ENCODE measurements around the gene LDB3.
"Not testable (repeated sequence)": the region's sequence is repeated elsewhere in the genome, so short reads cannot be mapped to it uniquely, and the experiment has no call there.

LDB3 gene

GRCh38 chr10:86734207-86734988 lies 66.1 kb downstream of the LDB3 start:
- DNase-seq, result no peak

- not testable (repeated sequence) for DNase-seq
These were observed 67.0 kb downstream of the LDB3 start for GRCh38 chr10:86735278-86735677.

DNA sequence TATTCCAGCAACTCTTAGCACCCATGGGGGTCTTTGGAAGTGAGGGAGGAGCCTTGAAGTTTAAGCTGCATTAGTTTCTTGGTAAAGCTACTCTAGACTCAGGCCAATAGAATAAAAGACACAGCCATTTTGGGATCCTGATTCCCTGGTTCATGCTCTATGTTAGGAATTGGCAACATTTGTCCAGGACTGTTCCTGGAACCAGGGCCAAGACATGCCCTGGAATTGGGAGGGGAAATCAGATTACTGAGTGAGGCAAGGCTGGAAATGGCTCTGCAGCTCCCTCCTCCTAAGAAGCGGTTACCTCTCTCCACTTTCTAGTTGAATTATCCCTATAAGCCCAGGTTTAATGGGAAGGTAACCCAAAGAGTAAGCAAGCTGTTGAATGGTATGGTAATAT lies 73.9 kb downstream of the LDB3 start:
- DNase-seq, result no peak

GRCh38 chr10:86744067-86744725 lies 75.9 kb downstream of the LDB3 start:
- no peak for DNase-seq

GRCh38 chr10:86747796-86748581 lies 79.7 kb downstream of the LDB3 start:
- DNase-seq, result no peak

DNA sequence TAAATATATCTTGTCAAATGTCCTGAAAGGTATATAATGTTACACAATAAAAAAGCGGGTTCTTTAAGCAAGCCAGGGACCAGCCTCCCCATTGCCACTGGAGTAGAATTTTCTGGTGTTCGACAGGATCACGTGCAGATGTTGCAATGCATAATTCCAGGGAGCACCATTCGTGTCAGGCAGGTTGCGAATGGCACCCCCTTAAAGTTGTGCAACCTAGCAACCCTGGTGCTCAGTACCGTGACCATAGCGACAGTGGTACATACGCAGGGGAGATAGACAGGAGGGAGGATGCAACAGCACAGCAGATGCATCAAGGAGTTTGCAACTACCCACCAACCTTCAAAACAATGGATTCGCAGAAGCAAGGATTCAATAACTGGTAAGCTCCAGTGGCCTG lies 81.5 kb downstream of the LDB3 start:
- no peak for DNase-seq

GRCh38 chr10:86751477-86751876 lies 83.2 kb downstream of the LDB3 start:
- no peak for DNase-seq

GRCh38 chr10:86752311-86752710 lies 84.0 kb downstream of the LDB3 start:
- DNase-seq, result no peak

DNA sequence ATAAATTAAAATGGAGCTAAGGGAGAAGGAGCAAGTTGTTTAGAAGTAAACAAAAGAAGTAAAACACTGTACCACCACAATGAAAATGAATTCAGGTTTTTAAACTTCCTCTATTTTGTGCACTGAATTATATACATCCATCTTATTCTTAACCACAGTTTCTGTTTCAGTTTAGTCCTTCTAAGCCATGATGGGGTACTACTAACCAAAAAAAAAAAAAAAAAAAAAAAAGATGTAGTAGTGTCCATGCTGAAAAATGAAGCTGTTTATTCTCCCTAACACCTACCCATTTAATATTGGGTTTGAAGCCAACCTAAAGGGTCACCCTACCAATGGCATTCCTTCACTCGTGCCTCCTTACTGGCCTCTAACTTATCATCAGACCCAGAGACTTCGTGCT lies 84.7 kb downstream of the LDB3 start:
- no peak for DNase-seq

DNA sequence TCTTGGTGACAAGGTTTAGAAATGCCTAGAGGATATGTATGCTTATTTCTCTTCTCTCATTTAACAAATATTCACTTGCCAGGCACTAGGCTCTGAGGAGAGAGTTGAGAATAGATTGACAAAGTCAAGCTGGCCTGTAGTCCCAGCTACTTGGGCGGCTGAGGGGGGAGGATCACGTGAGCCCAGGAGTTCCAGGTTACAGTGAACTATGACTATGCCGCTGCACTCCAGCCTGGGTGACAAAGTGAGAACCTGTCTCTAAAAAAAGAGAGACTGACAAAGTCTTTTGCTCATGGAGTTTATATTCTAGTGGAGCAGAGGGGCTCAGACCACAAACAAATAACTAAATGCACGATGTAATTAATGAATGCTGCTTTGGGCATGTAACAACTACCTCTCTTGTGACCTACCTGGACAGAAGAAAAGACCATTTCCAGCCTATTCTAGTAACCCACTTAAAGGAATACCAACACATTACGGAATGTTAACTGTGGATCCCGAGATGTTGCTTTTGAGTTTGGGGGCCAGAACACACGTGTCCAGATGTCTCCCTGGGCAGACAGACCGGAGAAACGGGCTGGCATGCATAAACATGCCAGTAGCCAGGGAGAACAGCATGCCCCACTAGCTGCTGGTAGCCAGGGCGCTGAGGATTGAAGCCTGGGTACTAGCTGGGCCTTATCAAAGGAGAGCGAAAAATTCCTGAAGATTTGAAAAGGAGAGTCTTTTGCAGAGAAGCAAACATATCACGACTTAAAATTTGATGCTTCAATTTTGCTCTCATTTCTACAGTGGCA lies 85.5 kb downstream of the LDB3 start:
- DNase-seq, result no peak

- no peak for DNase-seq
These were observed 87.1 kb downstream of the LDB3 start for GRCh38 chr10:86755454-86755739.

- peak; percentile 90 for DNase-seq
These were observed 87.6 kb downstream of the LDB3 start for GRCh38 chr10:86755740-86756510.

GRCh38 chr10:86756511-86757112 lies 88.3 kb downstream of the LDB3 start, which contains the start of gene BMPR1A:
Gene BMPR1A, plus strand, starts transcription at chr10:86756619. Its CDS starts 119,400 bp downstream, at chr10:86876019.
- DNase-seq, result no peak

- peak; percentile 13 for DNase-seq
These were observed 89.0 kb downstream of the LDB3 start for GRCh38 chr10:86757113-86757972.

- no peak for DNase-seq
These were observed 90.1 kb downstream of the LDB3 start for GRCh38 chr10:86758189-86759072.

GRCh38 chr10:86759073-86759672 lies 90.9 kb downstream of the LDB3 start:
- DNase-seq, result no peak

DNA sequence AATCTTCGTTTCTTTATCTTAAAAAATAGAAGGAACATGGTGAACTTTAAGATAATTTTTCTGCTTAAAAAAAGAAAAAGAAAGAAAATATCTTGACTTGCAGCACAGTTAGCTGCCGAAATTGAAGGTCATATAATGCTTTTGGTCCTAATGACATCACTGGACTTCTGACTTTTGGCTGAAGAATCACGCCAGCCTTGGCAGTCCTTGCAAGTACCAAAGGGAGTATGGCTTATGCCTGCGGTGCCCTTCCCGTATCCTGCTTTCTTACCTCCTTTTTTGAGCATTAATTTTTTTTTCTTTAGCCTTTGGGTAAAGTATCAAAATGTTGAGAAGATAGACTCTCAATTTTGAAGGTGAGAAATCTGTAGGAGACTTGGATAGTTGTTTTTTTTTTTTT lies 95.1 kb downstream of the LDB3 start:
- DNase-seq, result no peak

- DNase-seq, result no peak
These were observed 97.2 kb downstream of the LDB3 start for GRCh38 chr10:86765548-86765947.

DNA sequence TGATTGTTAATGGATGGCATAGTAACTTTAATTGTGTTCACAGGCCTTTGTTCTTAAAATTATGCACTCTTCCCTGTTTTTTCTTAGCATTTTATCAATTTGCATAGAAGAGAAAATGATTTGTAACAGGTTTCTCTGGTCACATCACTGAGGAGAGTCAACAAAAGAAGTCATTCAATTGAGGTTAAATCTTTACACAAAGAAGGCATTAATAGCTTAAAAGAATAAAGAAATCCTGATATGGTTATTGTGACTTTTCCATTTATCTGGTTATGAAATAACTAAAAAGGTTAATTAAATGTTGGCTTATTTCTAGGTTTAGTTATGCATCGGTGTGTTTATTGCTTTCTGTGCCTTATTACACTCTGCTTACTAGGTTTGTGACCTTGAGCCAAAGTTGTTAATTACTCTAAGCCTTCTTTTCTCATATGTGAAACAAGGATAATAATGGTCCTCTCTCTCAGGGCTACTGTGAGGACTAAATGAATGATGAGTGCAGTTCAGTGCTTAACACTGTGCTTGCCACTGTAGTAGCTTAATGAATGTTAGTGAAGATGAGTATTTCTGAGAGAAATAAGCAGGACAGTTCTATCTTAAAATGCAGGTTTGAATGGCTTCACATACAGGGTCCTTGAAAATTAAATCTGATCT lies 100.2 kb downstream of the LDB3 start:
- DNase-seq, result no peak

Measured in CD4-positive, alpha-beta T cell treated with Interleukin-17A for 1 hour (primary cell).